ENCODE measurements around the gene FOXO1. TPM values are rescaled to one million over a fixed set of nuclear protein-coding genes. Genes with fewer than 3 reads are reported as not detected.

FOXO1 gene
- total and polyA plus RNA-seq, 9 of the 15 experiments (the other 6 are each of a cell fraction or from before 2014, with no cell fraction given) = 0.04 to 0.73 (median 0.20) TPM

- BruUV-seq (replicated peaks) = no TSS peak
- intact Hi-C loops (cut with micrococcal nuclease) (no loop called here), in situ Hi-C loops (cut with MboI) (no loop called here)
- ChIA-PET CTCF (ENCODE audit: low intra/inter-chr PET ratio) (no interaction called here), POLR2A (no interaction called here)
- 27% methylated on average over 4 of the region's 4 CpGs for WGBS (ENCODE audit: insufficient coverage, low coverage, missing lambda C conversion rate)
- Histone ChIP-seq H3K27me3 (ENCODE audit: control insufficient read depth in 2 of 2, insufficient read depth in 2 of 2, low read length in 2 of 2) (no peaks in the 10 kb centered on the region), H3K27ac (ENCODE audit: extremely low read depth, low read depth, low read length) (no peak overlapping the region), H4K20me1 (replicated peaks; ENCODE audit: control insufficient read depth, insufficient read depth, low read length) (no peaks in the 10 kb centered on the region), H3K36me3 (ENCODE audit: control insufficient read depth, insufficient read depth, low read length) (no peaks in the 10 kb centered on the region), H3K4me3 (no peak overlapping the region), H3K9me3 (replicated peaks; ENCODE audit: control insufficient read depth, insufficient read depth, low read depth, low read length) (no peaks in the 10 kb centered on the region; the same call in 1 of the 2 replicates), H3K4me1 (replicated peaks in 1 of 2; ENCODE audit: control insufficient read depth in 2 of 2, insufficient read depth in 2 of 2, low read length in 2 of 2) (no peaks in the 10 kb centered on the region; a peak in 1 of 5 replicates), H2AFZ (ENCODE audit: low read depth, low read length) (no peak overlapping the region), H3K9ac (ENCODE audit: insufficient read depth in 1 of 2, low read depth in 2 of 2, low read length in 2 of 2) (no peak overlapping the region), H3K9me1 (ENCODE audit: control insufficient read depth, insufficient read depth, low read length) (no peaks in the 10 kb centered on the region), H3K79me2 (ENCODE audit: control insufficient read depth, insufficient read depth, low read length) (no peaks in the 10 kb centered on the region), H3K4me2 (ENCODE audit: insufficient read depth, low read length) (no peak overlapping the region)
- no peak for ATAC-seq
- FAIRE-seq = no peak
- no peak for DNase-seq (ENCODE audit: extremely low read depth in 1 of 4, low spot score in 3 of 4)
- TF ChIP-seq TEAD4 (IDR thresholded peaks at IDR 0.05; ENCODE audit: low read length) (no peak), TEAD4 (CRISPR knock-in tag; IDR thresholded peaks at IDR 0.05; ENCODE audit: borderline replicate concordance) (no peak), ZNF583 (CRISPR knock-in tag; IDR thresholded peaks at IDR 0.05) (no peak), CGGBP1 (CRISPR knock-in tag; IDR thresholded peaks at IDR 0.05) (no peak), CHD4 (IDR thresholded peaks at IDR 0.05; ENCODE audit: insufficient read depth, insufficient replicate concordance, low read depth, low read length, poor library complexity, severe bottlenecking) (no peak), SFPQ (IDR thresholded peaks at IDR 0.05; ENCODE audit: low read depth, low read length) (no peak), ERF (CRISPR knock-in tag; IDR thresholded peaks at IDR 0.05) (no peak), THRAP3 (IDR thresholded peaks at IDR 0.05; ENCODE audit: borderline replicate concordance) (no peak)
These were observed 8.5 kb downstream of the FOXO1 start for GRCh38 chr13:40657951-40658350.
